GM21529 (cell line): Measurements from ENCODE around the gene SPINDOC.

Experiments
- ATAC-seq: cut with Tn5 transposase; IDR thresholded peaks from one replicate; pipeline ENCODE4 v1.9.1; 2021; ENCODE audit not compliant: unreplicated experiment

SPINDOC gene

GRCh38 chr11:63829823-63830489 is 16.7 kb downstream of the SPINDOC start:
- ATAC-seq, result no peak

- no peak for ATAC-seq
Observed at GRCh38 chr11:63831326-63831725, 18.1 kb downstream of the SPINDOC start.

DNA sequence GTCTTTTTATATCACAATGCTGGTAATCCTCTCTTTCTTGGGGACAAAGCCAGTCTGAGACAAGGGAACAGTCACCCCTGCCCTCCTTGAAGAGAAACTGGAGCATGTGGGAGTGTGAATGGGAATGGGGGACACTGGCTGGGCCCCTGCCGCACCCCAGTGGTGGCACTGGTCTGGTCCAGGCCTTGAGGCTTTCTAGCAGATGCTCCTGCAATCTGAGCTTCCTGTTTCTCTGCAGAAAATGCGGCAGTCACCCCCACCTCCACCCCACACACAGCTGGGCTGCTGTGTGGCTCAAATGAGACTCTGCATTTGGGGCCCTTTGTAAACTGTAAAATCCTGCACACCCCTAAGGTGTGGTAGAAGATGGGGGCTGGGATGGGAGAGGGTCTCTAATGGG is 19.1 kb downstream of the SPINDOC start:
- no peak for ATAC-seq

GRCh38 chr11:63833048-63833447 is 19.8 kb downstream of the SPINDOC start:
- no peak for ATAC-seq

GRCh38 chr11:63834535-63835157 is 21.4 kb downstream of the SPINDOC start:
- ATAC-seq, result no peak

GRCh38 chr11:63835158-63835545 is 21.9 kb downstream of the SPINDOC start:
- ATAC-seq, result no peak

DNA sequence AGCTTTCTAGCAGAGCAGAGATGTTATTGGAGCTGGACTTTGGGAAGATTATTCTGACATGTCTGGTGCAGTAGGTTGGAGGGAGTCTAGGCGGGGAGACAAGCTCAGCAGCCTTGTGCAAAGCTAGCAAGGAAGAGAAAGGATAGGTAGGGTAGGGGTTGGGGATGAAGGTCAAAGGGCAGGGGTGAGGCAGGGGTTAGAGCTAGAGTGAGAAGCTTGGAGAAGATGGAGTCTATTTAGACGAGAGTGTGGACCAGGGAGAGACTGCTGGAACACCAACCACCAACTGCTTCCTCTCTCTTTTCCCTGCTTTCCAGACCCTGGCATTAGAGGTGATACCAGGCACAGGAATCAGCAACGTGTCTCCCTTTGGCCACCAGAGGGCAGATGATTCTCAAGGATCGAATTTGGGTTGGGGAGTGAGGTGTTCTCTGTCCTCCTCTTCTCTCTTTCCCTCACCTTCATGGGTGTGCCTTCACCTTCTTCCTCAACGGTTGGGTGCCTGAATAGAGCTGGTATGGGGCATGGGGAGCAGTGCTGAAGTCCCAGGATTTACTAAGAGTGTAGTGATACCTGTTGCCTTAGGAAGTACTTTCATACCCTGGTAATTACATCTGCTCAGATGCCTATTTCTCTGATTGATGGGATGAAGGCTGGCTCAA is 23.9 kb downstream of the SPINDOC start:
- no peak for ATAC-seq

- ATAC-seq, result no peak
Observed at GRCh38 chr11:63837739-63838138, 24.5 kb downstream of the SPINDOC start.

DNA sequence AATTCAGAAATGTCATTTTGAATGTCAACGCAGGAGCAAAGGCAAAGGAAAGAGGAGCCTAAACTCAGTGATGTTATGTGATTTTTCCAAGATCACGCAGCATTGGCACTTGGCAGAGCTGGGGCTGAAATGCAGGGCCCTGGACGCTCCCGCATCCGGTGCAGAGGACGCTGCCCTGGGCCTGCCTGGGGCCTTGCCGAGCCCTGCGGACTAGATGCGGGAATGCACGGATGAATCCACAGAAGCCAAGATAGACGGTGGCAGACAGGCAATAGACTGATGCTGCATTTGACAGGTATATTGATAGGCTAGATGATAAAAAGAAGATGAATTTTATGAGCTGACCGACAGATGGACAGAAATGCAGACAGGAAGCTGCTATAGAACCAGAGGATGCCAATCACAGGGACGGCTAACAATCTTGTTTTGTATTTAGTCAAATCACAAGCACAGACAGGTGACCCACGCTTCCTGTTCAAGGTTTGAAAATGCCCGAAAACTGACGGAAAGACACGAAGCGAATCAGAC is 25.0 kb downstream of the SPINDOC start:
- no peak for ATAC-seq

GRCh38 chr11:63838678-63839507 is 25.6 kb downstream of the SPINDOC start, which contains the start of gene MARK2:
TSS of gene MARK2 (plus strand) at chr11:63839110. CDS start at chr11:63839507, 397 bp downstream.
- peak; percentile 71 for ATAC-seq

DNA sequence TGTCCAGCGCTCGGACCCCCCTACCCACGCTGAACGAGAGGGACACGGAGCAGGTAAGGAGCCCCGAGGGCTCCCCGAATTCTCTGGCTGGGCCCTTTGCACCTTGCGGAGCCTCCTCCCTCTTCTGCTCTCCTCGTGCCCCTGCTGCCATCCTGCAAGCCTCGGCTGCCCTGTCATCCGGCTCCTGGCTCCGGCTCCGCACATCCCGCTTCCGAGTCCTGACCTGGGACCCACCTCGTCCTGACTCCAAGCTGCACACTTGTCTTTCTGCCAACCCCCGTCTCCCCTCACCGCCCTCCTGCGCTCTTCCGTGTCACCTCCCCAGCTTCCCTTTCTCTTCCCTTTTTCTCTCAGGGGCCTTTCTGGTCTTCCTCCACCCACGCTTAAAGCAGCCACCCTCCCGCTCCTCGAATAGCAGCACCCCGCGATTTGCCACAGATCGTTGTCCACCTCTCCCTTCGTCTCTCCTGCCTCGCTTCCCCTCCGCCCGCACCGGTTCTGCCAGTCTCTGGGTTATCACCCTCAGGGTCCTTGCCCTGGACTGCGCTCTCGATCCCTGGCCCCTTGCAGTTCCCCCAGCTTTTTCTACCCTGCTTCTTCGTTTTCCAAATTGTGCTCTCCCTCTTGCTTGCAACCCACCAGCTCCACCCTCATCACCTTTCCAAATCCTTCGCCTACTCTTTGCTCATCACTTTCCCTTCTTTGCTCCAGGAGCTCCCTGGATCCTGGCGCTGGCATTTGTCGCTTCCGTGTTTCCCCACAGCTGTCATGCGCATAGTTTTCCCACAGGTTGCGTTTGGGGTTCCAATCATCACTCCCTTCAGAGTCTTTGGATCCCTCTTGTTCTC is 26.5 kb downstream of the SPINDOC start:
- peak; percentile 0 for ATAC-seq

- no peak for ATAC-seq
Observed at GRCh38 chr11:63840356-63841060, 27.3 kb downstream of the SPINDOC start.

- no peak for ATAC-seq
Observed at GRCh38 chr11:63841554-63841953, 28.3 kb downstream of the SPINDOC start.

DNA sequence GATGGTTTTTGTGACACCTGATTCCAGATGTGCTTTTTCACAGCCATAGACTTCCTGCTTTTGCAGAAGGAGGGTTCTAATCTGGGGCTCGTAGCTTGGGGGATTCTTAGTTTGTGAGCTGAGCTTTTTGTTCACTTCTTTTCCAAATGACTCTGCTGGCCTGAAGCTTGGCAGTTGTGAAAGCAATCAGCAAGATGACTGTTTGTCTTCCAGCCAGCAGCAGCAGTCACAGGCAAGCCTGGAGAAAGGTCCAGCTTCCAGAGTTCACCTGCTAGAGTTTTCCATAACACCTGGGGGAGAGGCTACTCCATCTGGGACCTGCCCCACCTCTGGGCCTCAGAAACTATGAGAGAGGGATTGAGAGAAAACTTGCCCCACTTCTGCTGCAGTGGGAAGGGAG is 29.8 kb downstream of the SPINDOC start:
- no peak for ATAC-seq

- no peak for ATAC-seq
Observed at GRCh38 chr11:63844836-63845235, 31.6 kb downstream of the SPINDOC start.

GRCh38 chr11:63845303-63845702 is 32.0 kb downstream of the SPINDOC start:
- no peak for ATAC-seq

GRCh38 chr11:63845911-63846310 is 32.7 kb downstream of the SPINDOC start:
- ATAC-seq, result no peak

DNA sequence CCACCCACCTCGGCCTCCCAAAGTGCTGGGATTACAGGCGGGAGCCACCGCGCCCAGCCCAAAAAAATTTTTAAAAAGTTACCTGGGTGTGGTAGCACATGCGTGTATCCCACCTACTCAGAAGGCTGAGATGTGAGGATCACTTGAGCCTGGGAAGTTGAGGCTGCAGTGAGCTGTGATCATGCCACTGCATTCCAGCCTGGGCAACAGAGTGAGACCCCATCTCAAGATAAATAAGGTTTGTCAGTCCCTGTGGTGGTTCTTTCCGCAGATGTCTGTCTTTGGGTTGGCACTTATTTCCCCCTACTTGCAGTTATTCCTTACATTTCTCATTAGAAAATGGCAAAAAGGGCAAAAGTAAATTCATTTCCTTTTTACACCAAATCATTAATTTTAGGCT is 33.6 kb downstream of the SPINDOC start:
- ATAC-seq, result no peak

GRCh38 chr11:63847363-63847762 is 34.1 kb downstream of the SPINDOC start:
- no peak for ATAC-seq

DNA sequence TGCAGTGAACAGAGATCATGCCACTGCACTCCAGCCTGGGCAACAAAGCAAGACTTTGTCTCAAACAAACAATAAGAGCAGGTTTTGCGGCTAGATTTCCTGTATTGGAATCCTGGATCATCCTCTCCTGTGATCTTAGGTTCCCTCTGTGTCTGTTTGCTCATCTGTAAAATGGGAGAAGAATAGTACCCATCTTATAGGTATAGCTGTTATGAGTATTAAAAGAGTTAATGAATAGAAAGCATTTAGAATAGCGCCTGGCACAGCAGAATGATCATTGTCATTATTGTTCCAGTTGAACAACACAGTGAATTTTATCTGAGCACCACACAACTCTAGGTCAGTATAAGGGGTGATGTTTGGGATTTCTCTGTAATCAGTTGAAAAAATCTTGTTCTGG is 36.4 kb downstream of the SPINDOC start:
- no peak for ATAC-seq
